ENCODE measurements around the gene C5orf15.
A peak's percentile ranks its signal among the peaks of the same experiment; 100 is the strongest.

DNA sequence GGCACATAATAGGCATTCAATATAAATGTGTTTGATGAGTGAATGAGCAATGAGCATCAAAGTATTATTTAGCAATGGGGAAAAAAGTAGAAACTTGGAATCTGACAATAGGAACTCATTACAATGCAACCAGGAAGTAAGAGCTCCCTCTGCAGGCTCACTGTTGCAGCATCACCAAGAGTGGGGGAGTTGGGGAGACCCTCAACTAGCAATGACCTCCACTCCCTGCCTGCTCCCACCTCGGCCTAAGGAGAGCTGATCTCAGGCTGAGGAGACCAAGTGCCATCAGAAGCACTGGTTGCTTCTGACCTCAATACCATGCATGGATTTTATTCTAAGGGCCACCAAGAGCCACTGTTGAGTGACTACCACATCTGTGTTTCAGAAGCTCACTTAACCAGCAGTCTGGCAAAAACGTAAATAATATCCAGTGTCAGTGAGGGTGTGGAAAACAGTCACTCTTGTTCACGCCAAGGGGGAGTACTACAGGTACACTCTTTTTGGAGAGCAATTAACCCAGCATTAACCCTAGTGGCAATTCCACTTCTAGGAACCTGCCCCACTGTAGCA lies 28.3 kb upstream of the C5orf15 start:
- TF ChIP-seq CTCF (IDR thresholded peaks at IDR 0.05 in 2 of 3, conservative IDR thresholded peaks at IDR 0.05 in 1 of 3; ENCODE audit: borderline replicate concordance in 1 of 3, insufficient read depth in 1 of 3, low read depth in 2 of 3, low read length in 2 of 3) (peak in 2 of 3 experiments; percentile 78 to 81; a peak in 4 of 6 replicates), EZH2 (IDR thresholded peaks at IDR 0.05) (no peak), CEBPB (IDR thresholded peaks at IDR 0.05; ENCODE audit: low read depth) (no peak), ZNF274 (IDR thresholded peaks at IDR 0.05; ENCODE audit: low read depth, low read length) (no peak), FOSL1 (IDR thresholded peaks at IDR 0.05; ENCODE audit: low read depth) (no peak), EZH2phosphoT487 (IDR thresholded peaks at IDR 0.05; ENCODE audit: borderline replicate concordance) (no peak), JUND (IDR thresholded peaks at IDR 0.05) (no peak)

All from HCT116 (cell line).